ENCODE measurements around the gene SMTNL1.
A peak's percentile ranks its signal among the peaks of the same experiment; 100 is the strongest.

Gene SMTNL1

GRCh38 chr11:57545883-57546282 is 8.5 kb downstream of the SMTNL1 start:
- Histone ChIP-seq H3K4me3 (ENCODE audit: low read depth in 1 of 5, low read length in 5 of 5) (no peak overlapping the region), H3K27ac (ENCODE audit: low read depth, low read length) (no peak overlapping the region), H3K36me3 (ENCODE audit: control insufficient read depth in 5 of 5, insufficient read depth in 5 of 5, low read length in 5 of 5) (peaks cover 2 to 27% (median 11%) of the 10 kb centered on the region in 5 donors)

GRCh38 chr11:57546451-57546850 is 9.1 kb downstream of the SMTNL1 start:
- Histone ChIP-seq H3K27me3 (ENCODE audit: control insufficient read depth in 5 of 5, insufficient read depth in 4 of 5, low read length in 5 of 5) (peaks cover 0 to 5% (median 0%) of the 10 kb centered on the region in 5 donors), H3K36me3 (ENCODE audit: control insufficient read depth in 5 of 5, insufficient read depth in 5 of 5, low read length in 5 of 5) (peaks cover 2 to 31% (median 12%) of the 10 kb centered on the region in 5 donors), H3K27ac (ENCODE audit: low read depth, low read length) (no peak overlapping the region), H3K4me3 (ENCODE audit: low read depth in 1 of 5, low read length in 5 of 5) (no peak overlapping the region), H3K4me1 (ENCODE audit: control insufficient read depth in 5 of 5, insufficient read depth in 5 of 5, low read length in 5 of 5) (peaks cover 0 to 26% (median 2%) of the 10 kb centered on the region in 5 donors), H3K9me3 (ENCODE audit: control insufficient read depth in 5 of 5, low read length in 5 of 5) (no peaks in the 10 kb centered on the region), H3K9ac (ENCODE audit: low read length in 5 of 5) (no peak overlapping the region)

More at GRCh38 chr11:57545883-57546282, 8.5 kb downstream of the SMTNL1 start:
- Histone ChIP-seq H3K27me3 (ENCODE audit: control insufficient read depth in 5 of 5, insufficient read depth in 4 of 5, low read length in 5 of 5) (peaks cover 0 to 5% (median 0%) of the 10 kb centered on the region in 5 donors), H3K4me1 (ENCODE audit: control insufficient read depth in 5 of 5, insufficient read depth in 5 of 5, low read length in 5 of 5) (peaks cover 0 to 26% (median 2%) of the 10 kb centered on the region in 5 donors), H3K9me3 (ENCODE audit: control insufficient read depth in 5 of 5, low read length in 5 of 5) (no peaks in the 10 kb centered on the region), H3K9ac (ENCODE audit: low read length in 5 of 5) (no peak overlapping the region)

- H3K27me3 ChIP-seq (ENCODE audit: control insufficient read depth in 5 of 5, insufficient read depth in 4 of 5, low read length in 5 of 5): peaks cover 0 to 5% (median 0%) of the 10 kb centered on the region in 5 donors
- no peak overlapping the region for H3K9ac ChIP-seq (ENCODE audit: low read length in 5 of 5)
- peaks cover 0 to 26% (median 2%) of the 10 kb centered on the region in 5 donors for H3K4me1 ChIP-seq (ENCODE audit: control insufficient read depth in 5 of 5, insufficient read depth in 5 of 5, low read length in 5 of 5)
- H3K4me3 ChIP-seq (ENCODE audit: low read depth in 1 of 5, low read length in 5 of 5): no peak overlapping the region
- H3K27ac ChIP-seq (ENCODE audit: low read depth, low read length): no peak overlapping the region
- peaks cover 2 to 36% (median 18%) of the 10 kb centered on the region in 5 donors for H3K36me3 ChIP-seq (ENCODE audit: control insufficient read depth in 5 of 5, insufficient read depth in 5 of 5, low read length in 5 of 5)
- no peaks in the 10 kb centered on the region for H3K9me3 ChIP-seq (ENCODE audit: control insufficient read depth in 5 of 5, low read length in 5 of 5)
Measured at GRCh38 chr11:57546869-57547475, 9.6 kb downstream of the SMTNL1 start.

DNA sequence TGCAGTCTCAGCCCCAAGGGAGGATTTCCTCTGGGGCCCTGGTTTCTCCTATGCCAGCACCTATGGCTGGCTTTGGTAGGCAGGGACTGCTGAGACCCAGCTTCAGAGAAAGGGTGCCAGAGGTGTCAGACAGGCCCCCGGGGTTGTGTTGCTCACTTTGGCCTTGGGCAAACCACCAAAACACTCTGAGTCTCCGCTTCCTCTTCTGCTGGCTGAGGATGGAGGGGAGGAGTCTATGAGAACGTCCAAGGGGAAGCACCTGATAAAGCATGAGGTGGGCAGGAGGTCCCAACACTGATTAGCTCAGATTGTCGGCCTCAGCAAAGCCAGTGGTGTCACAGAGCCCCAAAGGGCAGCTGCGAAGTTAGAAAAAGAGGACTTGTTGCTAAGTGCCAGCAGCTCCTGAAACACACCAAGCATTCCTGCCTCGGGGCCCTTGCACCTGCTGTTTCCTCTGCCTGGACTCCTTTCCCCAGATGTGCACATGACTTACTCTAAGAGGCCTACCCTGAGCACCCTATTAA is 10.5 kb downstream of the SMTNL1 start:
- Histone ChIP-seq H3K27ac (ENCODE audit: low read depth, low read length) (no peak overlapping the region), H3K36me3 (ENCODE audit: control insufficient read depth in 5 of 5, insufficient read depth in 5 of 5, low read length in 5 of 5) (peaks cover 2 to 46% (median 27%) of the 10 kb centered on the region in 5 donors), H3K9me3 (ENCODE audit: control insufficient read depth in 5 of 5, low read length in 5 of 5) (no peaks in the 10 kb centered on the region), H3K9ac (ENCODE audit: low read length in 5 of 5) (peak overlapping the region in 2 of 5 donors; percentile 23 to 36), H3K4me1 (ENCODE audit: control insufficient read depth in 5 of 5, insufficient read depth in 5 of 5, low read length in 5 of 5) (peaks cover 0 to 18% (median 2%) of the 10 kb centered on the region in 5 donors), H3K27me3 (ENCODE audit: control insufficient read depth in 5 of 5, insufficient read depth in 4 of 5, low read length in 5 of 5) (peaks cover 0 to 5% (median 0%) of the 10 kb centered on the region in 5 donors), H3K4me3 (ENCODE audit: low read depth in 1 of 5, low read length in 5 of 5) (no peak overlapping the region)

GRCh38 chr11:57549983-57550382 is 12.6 kb downstream of the SMTNL1 start:
- no peak overlapping the region for H3K9ac ChIP-seq (ENCODE audit: low read length in 5 of 5)
- H3K27ac ChIP-seq (ENCODE audit: low read depth, low read length): no peak overlapping the region
- H3K36me3 ChIP-seq (ENCODE audit: control insufficient read depth in 5 of 5, insufficient read depth in 5 of 5, low read length in 5 of 5): peaks cover 4 to 66% (median 44%) of the 10 kb centered on the region in 5 donors
- H3K27me3 ChIP-seq (ENCODE audit: control insufficient read depth in 5 of 5, insufficient read depth in 4 of 5, low read length in 5 of 5): no peaks in the 10 kb centered on the region
- H3K4me3 ChIP-seq (ENCODE audit: low read depth in 1 of 5, low read length in 5 of 5): no peak overlapping the region
- H3K9me3 ChIP-seq (ENCODE audit: control insufficient read depth in 5 of 5, low read length in 5 of 5): no peaks in the 10 kb centered on the region
- peaks cover 0 to 11% (median 2%) of the 10 kb centered on the region in 5 donors for H3K4me1 ChIP-seq (ENCODE audit: control insufficient read depth in 5 of 5, insufficient read depth in 5 of 5, low read length in 5 of 5)

DNA sequence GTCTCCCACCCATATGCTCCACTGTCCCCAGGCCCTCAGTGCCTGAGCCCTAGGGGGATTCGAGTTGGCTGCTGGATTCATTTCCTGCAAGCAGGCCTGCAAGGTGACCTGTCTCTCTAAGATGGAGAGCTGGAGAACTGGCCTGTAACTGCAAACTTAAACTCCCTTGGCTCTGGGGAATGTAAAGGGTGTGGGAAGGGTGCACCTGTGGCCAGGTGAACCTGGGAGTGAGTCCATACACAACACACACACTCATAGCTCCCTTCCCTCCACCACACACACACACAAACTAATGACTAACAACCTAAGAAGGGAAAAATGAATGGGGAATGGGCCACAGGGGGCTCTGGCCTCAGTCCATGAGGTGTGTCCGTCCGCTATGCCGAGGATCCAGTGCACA is 14.5 kb downstream of the SMTNL1 start:
- no peak overlapping the region for H3K9ac ChIP-seq (ENCODE audit: low read length in 5 of 5)
- no peak overlapping the region for H3K27ac ChIP-seq (ENCODE audit: low read depth, low read length)
- no peaks in the 10 kb centered on the region for H3K27me3 ChIP-seq (ENCODE audit: control insufficient read depth in 5 of 5, insufficient read depth in 4 of 5, low read length in 5 of 5)
- H3K4me1 ChIP-seq (ENCODE audit: control insufficient read depth in 5 of 5, insufficient read depth in 5 of 5, low read length in 5 of 5): peaks cover 0 to 11% (median 2%) of the 10 kb centered on the region in 5 donors
- peaks cover 7 to 82% (median 55%) of the 10 kb centered on the region in 5 donors for H3K36me3 ChIP-seq (ENCODE audit: control insufficient read depth in 5 of 5, insufficient read depth in 5 of 5, low read length in 5 of 5)
- no peak overlapping the region for H3K4me3 ChIP-seq (ENCODE audit: low read depth in 1 of 5, low read length in 5 of 5)
- H3K9me3 ChIP-seq (ENCODE audit: control insufficient read depth in 5 of 5, low read length in 5 of 5): no peaks in the 10 kb centered on the region

DNA sequence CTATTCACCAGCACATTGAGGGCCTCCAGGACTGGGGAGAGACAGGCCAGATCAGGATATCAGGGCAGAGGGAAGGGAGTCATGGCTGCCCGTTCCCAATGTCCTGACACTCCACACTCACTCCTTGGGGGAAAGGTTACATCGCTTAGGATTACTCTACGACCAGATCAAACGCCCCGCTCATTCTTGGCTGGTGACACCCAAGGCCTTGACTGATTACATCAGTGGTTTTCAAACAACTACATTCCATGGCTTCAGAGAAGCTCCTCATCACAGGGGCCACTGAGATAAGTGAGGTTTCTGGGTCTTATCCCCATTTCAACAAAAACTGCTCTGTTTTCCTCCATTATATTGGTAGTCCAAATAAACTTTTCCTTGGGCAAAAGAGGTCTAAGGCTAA is 15.1 kb downstream of the SMTNL1 start:
- no peaks in the 10 kb centered on the region for H3K9me3 ChIP-seq (ENCODE audit: control insufficient read depth in 5 of 5, low read length in 5 of 5)
- no peaks in the 10 kb centered on the region for H3K27me3 ChIP-seq (ENCODE audit: control insufficient read depth in 5 of 5, insufficient read depth in 4 of 5, low read length in 5 of 5)
- H3K27ac ChIP-seq (ENCODE audit: low read depth, low read length): no peak overlapping the region
- H3K36me3 ChIP-seq (ENCODE audit: control insufficient read depth in 5 of 5, insufficient read depth in 5 of 5, low read length in 5 of 5): peaks cover 7 to 86% (median 56%) of the 10 kb centered on the region in 5 donors
- no peak overlapping the region for H3K9ac ChIP-seq (ENCODE audit: low read length in 5 of 5)
- peaks cover 0 to 6% (median 2%) of the 10 kb centered on the region in 5 donors for H3K4me1 ChIP-seq (ENCODE audit: control insufficient read depth in 5 of 5, insufficient read depth in 5 of 5, low read length in 5 of 5)
- H3K4me3 ChIP-seq (ENCODE audit: low read depth in 1 of 5, low read length in 5 of 5): no peak overlapping the region

DNA sequence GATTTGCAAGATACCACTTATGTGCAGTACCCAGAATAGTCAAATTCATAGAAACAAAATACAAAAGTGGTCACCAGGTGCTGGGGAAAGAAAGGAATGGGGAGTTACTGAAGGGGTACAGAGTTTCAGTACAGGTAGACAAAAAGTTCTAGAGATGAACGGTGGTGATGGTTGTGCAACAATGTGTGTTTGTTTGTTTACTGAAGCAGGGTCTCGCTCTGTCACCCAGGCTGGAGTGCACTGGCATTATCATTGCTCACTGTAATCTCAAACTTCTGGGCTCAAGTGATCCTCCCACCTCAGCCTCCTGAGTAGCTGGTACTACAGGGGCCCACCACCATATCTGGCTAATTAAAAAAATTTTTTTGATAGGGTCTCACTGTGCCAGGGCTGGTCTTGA is 18.0 kb downstream of the SMTNL1 start:
- Histone ChIP-seq H3K36me3 (ENCODE audit: control insufficient read depth in 5 of 5, insufficient read depth in 5 of 5, low read length in 5 of 5) (peaks cover 10 to 88% (median 66%) of the 10 kb centered on the region in 5 donors), H3K27ac (ENCODE audit: low read depth, low read length) (no peak overlapping the region), H3K4me1 (ENCODE audit: control insufficient read depth in 5 of 5, insufficient read depth in 5 of 5, low read length in 5 of 5) (no peaks in the 10 kb centered on the region), H3K27me3 (ENCODE audit: control insufficient read depth in 5 of 5, insufficient read depth in 4 of 5, low read length in 5 of 5) (no peaks in the 10 kb centered on the region), H3K9ac (ENCODE audit: low read length in 5 of 5) (no peak overlapping the region), H3K4me3 (ENCODE audit: low read depth in 1 of 5, low read length in 5 of 5) (no peak overlapping the region), H3K9me3 (ENCODE audit: control insufficient read depth in 5 of 5, low read length in 5 of 5) (no peaks in the 10 kb centered on the region)

DNA sequence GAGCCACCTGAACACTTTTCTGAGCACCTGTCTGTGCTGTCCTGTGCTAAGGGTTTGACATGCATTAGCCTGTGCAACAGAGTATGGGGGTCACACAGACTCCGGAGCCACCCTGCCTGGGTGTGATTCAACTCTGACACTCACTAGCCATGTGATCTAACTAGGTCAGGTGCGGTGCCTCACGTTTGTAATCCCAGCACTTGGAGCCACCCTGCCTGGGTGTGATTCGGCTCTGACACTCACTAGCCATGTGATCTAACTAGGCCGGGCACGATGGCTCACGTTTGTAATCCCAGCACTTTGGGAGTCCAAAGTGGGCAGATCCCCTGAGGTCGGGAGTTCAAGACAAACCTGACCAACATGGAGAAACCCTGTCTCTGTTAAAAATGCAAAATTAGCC is 18.6 kb downstream of the SMTNL1 start:
- Histone ChIP-seq H3K4me3 (ENCODE audit: low read depth in 1 of 5, low read length in 5 of 5) (no peak overlapping the region), H3K27me3 (ENCODE audit: control insufficient read depth in 5 of 5, insufficient read depth in 4 of 5, low read length in 5 of 5) (no peaks in the 10 kb centered on the region), H3K9ac (ENCODE audit: low read length in 5 of 5) (no peak overlapping the region), H3K36me3 (ENCODE audit: control insufficient read depth in 5 of 5, insufficient read depth in 5 of 5, low read length in 5 of 5) (peaks cover 8 to 81% (median 66%) of the 10 kb centered on the region in 5 donors), H3K27ac (ENCODE audit: low read depth, low read length) (no peak overlapping the region), H3K4me1 (ENCODE audit: control insufficient read depth in 5 of 5, insufficient read depth in 5 of 5, low read length in 5 of 5) (peaks cover 0 to 2% (median 0%) of the 10 kb centered on the region in 5 donors), H3K9me3 (ENCODE audit: control insufficient read depth in 5 of 5, low read length in 5 of 5) (no peaks in the 10 kb centered on the region)

DNA sequence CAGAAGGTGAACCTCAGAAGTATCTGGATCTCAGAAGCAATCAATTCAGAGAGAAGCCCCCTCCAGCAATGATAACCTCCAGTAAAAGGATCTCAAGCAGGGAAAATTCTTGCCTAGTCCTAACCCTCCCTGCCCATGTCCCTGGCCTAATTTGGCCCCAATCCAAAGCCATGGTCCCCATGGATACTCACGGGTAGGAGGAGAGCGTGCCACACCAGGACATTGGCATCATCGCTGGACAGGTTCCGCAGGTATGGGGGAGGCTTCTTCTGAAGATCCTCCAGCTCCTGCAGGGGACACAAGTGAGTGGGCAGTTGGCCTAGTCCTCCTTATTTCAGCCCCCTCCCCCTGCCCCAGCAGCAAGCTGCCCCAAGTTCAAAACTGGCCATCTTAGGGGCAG is 22.8 kb downstream of the SMTNL1 start:
- no peak overlapping the region for H3K27ac ChIP-seq (ENCODE audit: low read depth, low read length)
- no peaks in the 10 kb centered on the region for H3K27me3 ChIP-seq (ENCODE audit: control insufficient read depth in 5 of 5, insufficient read depth in 4 of 5, low read length in 5 of 5)
- H3K9me3 ChIP-seq (ENCODE audit: control insufficient read depth in 5 of 5, low read length in 5 of 5): no peaks in the 10 kb centered on the region
- no peak overlapping the region for H3K4me3 ChIP-seq (ENCODE audit: low read depth in 1 of 5, low read length in 5 of 5)
- peaks cover 0 to 16% (median 0%) of the 10 kb centered on the region in 5 donors for H3K4me1 ChIP-seq (ENCODE audit: control insufficient read depth in 5 of 5, insufficient read depth in 5 of 5, low read length in 5 of 5)
- peaks cover 5 to 42% (median 32%) of the 10 kb centered on the region in 5 donors for H3K36me3 ChIP-seq (ENCODE audit: control insufficient read depth in 5 of 5, insufficient read depth in 5 of 5, low read length in 5 of 5)
- no peak overlapping the region for H3K9ac ChIP-seq (ENCODE audit: low read length in 5 of 5)
